Measurements from ENCODE around the gene VSTM2L.
"Not testable (repeated sequence)": the region's sequence is repeated elsewhere in the genome, so short reads cannot be mapped to it uniquely, and the experiment has no call there.

The VSTM2L gene, protein sequence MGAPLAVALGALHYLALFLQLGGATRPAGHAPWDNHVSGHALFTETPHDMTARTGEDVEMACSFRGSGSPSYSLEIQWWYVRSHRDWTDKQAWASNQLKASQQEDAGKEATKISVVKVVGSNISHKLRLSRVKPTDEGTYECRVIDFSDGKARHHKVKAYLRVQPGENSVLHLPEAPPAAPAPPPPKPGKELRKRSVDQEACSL

DNA sequence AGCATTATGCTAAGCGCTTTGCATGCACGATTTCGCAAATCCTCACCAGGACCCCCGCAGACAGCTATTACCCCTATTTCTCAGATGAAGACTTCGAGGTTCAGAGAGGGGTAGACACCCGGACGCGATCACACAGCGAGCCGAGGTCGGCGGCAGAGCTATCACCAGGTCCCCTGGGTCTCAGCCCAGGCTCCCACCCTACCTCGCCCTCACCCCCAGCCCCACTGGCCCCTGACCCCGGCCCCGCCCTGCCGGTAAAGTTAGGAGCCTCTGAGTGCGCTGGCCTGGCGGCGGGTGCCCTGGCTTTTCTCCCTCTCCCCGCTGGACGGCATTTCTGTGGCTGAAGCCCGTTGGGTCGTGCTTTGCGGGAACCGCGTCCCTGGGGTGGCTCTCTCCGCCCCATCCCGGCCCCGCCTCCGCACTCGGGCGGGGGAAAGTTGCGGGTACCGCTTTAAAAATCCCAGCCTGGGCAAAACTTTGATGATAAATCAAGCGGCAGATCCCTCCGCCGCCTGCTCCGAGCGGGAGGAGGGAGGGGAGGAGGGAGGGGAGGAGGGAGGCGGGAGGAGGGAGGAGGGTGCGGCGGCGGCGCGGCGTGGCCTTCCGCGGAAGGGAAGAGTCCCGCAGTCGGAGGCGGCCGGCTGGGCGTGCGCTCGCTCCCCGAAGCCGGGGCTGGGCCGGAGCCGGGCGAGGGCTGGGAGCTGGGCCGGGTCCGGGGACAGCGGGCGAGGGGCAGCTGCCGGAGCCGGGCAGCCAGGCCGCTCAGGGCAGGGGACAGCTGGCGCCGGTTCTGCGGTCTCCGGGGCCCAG is at the start of gene VSTM2L:
Gene VSTM2L (plus strand): TSS at position 624 of the 810 bp plus-strand sequence. CDS start 224 bp downstream, outside the sequence.
- DNase-seq = peak; percentile 29

- DNase-seq = peak; percentile 20
These were observed 49.0 kb upstream of the VSTM2L start for GRCh38 chr20:37853823-37854375.

DNA sequence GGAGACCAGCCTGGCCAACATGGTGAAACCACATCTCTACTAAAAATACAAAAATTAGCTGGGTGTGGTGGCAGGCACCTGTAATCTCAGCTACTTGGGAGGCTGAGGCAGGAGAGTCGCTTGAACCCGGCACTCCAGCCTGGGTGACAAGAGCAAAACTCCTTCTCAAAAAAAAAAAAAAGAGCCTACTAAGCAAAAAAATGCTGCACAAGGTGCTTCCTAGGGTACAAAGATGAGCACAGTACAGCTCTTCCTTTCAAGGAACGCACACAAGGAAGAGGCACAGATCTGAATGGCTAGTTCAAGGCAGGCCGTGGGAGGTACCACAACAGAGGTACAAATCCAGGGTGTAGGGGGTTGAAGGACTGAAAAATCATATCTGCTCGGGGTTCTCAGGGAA is 46.9 kb upstream of the VSTM2L start:
- not testable (repeated sequence) for DNase-seq

GRCh38 chr20:37856932-37857660 is 45.8 kb upstream of the VSTM2L start:
- no peak for DNase-seq

- DNase-seq = no peak
These were observed 43.3 kb upstream of the VSTM2L start for GRCh38 chr20:37859406-37860171.

- DNase-seq = no peak
These were observed 39.6 kb upstream of the VSTM2L start for GRCh38 chr20:37863289-37863688.

DNA sequence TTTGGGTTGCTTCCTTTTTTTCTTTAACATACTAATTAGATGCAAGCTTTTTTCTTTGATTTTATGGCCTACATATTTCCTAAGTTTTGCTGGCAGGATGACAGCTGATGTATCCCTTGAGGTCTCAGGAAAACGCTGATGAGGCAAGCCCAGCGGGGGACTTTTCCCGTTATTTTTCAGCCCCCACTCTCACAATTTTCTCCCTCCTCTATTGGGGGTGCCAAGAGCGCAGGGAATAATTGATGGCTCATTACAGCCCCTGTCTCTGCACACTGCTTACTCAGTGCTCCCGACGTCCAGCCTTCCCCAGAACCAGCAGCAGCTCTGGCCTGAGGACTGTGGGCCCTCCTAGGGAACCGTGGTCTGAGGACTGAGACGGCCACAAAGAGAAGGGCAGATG is 38.6 kb upstream of the VSTM2L start:
- DNase-seq = no peak

- DNase-seq = no peak
These were observed 36.9 kb upstream of the VSTM2L start for GRCh38 chr20:37866051-37866450.

- DNase-seq = no peak
These were observed 35.4 kb upstream of the VSTM2L start for GRCh38 chr20:37867289-37868195.

DNA sequence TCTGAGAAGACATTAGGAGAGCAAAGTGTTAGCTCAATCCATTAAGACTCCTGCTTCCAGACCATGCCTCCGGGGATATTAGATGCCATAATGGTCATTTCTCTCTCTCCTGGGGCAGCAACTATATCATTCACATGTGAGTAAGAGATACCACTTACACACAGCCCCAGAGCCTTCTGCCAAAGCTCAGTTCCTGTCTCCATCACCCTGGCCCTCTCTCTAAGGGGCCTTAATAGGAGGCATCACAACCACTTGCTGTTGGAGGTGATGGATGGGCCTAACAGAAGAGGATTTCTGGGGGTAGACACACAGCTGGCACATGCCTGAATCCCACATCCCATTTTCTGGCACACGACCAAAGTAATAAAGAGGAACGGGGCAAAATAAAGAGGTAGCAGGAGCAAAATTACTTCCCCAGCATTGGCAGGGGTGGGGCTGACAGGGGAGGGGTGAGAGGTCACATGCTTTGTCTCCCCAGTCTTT is 34.0 kb upstream of the VSTM2L start:
- DNase-seq = no peak

GRCh38 chr20:37869334-37869861 is 33.5 kb upstream of the VSTM2L start:
- no peak for DNase-seq

- DNase-seq = no peak
These were observed 32.6 kb upstream of the VSTM2L start for GRCh38 chr20:37870294-37870693.

DNA sequence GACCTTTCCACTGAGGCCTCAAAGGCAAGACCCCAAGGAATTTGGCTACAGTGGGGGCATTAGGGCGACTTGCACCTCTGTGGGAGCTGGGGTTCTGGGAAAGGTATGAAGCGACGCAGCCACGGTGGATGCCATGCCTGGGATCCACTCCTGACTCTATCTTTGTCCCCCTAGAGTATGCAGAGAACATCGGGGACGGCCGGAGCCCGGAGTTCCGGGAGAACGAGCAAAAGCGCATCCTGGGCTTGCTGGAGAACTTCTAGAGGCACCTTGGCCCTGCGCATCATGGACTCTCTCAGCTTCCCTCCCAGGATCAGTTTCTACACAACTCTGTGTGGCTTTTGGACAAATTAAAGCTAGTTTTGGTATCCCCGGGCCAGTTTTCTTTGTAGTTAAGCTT is 31.2 kb upstream of the VSTM2L start:
- no peak for DNase-seq

GRCh38 chr20:37872161-37872560 is 30.8 kb upstream of the VSTM2L start:
- no peak for DNase-seq

DNA sequence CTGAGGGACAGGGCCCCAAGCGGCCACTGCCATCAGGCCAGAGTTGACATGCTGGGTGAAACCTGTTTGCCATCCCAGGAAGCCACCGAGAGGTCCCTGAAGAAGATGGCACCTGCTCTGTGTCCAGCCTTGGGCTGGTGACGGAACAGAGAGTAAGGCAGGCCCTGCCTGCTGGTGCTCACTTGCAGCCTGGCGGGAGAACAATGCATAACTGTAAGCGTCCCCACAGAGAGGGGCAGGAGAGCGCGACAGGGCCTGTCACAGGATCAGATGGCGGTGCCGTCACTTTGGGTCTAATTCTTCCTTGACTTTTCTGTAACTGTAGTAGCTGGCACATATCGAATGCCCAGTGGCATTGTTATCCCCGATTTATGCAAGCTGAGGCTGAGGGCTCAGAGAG is 29.0 kb upstream of the VSTM2L start:
- DNase-seq = no peak

- no peak for DNase-seq
These were observed 27.3 kb upstream of the VSTM2L start for GRCh38 chr20:37875460-37876175.

DNA sequence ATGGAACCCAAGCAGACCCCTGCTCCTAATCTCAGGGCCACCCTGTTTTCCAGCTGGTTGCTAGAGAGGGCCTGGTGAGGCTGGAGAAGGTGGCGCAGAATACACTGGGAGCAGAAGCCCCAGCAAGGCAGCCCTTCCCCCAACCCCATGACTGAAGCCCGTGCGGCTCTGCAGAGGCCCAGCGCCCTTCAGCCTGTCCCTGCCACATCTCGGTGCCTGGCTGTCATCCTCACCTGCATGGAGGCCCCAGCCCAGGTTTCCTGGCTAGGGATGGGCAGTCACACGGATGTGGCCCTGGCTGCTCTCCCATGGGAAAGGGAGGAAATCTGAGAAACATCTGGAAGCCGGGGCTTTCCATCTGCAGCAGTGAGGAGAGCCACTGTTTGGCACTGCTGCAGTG is 26.1 kb upstream of the VSTM2L start:
- DNase-seq = no peak

DNA sequence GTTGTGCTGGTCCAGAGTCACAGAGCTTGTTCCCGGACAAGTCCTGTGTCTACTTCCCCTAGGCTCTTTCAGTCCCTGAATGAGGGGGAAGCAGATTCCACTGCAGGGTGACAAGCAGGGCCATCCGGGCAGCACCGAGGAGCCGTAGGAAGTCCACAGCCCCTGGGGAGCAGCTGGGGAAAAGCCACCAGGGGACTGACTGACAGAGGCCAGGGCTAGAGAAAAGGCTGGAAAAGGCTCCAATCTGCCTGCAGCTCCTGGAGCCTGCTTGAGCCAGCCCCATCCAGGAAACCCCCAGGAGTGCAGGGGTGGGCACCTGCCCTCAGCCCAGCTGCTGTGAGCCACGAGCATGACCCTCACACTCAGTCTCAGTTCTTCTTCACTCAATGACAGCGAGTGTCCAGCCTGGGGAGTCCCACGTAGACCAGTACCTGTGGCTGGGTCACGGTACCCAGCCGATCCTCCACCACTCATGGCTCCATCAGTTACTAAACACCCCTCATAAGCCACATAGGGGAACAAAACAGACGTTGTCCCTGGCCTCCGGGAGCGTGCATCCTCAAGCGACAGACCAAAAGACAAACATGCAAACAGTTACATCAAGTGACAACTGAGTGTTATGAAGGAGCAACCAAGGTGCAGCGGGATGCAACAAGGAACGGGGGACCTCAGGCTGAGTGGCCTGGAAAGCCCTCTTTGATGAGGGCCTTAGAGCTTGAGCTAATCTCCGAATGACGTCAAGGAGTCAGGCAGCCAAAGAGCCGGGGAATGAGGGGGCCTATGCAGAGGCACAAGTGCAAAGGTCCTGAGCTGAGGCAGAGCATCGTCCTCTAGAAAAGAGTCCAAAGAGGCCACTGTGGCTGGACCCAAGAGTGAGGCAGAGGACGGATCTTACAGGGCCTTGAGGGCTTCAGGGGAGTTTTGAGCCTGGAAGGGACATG is 24.8 kb upstream of the VSTM2L start:
- no peak for DNase-seq

Measured in activated CD4-positive, alpha-beta T cell treated with anti-CD3 and anti-CD28 coated beads, Interleukin-2, amount 50 U/mL, for 16 hours (primary cell).